Measurements from ENCODE around the gene GSAP.

- TF ChIP-seq CTCF (IDR thresholded peaks at IDR 0.05): no peak
- no peak for TF ChIP-seq EZH2 (IDR thresholded peaks at IDR 0.05; ENCODE audit: borderline replicate concordance, insufficient read depth, low read depth, low read length, poor library complexity, severe bottlenecking)
These were observed 107.4 kb downstream of the GSAP start for GRCh38 chr7:77308792-77309191.

All from B cell (primary cell).